ENCODE measurements around the gene FSD1. TPM values are rescaled to one million over a fixed set of nuclear protein-coding genes. Genes with fewer than 3 reads are reported as not detected.

Gene FSD1
- total RNA-seq, 2 experiments from 2014 or later = 0.98 to 1.0 TPM

GRCh38 chr19:4301590-4302242 is 2.7 kb upstream of the FSD1 start:
- H3K27ac Mint-ChIP-seq = peak overlapping the region; percentile 88
- H3K36me3 Mint-ChIP-seq (ENCODE audit: low read depth) = peaks cover 7% of the 10 kb centered on the region
- peaks cover 0 to 3% of the 10 kb centered on the region in 2 experiments for H3K27me3 ChIP-seq (ENCODE audit: control insufficient read depth in 1 of 2, insufficient read depth in 2 of 2, low read length in 2 of 2)
- no peak for TF ChIP-seq CTCF (IDR thresholded peaks at IDR 0.05)
- H3K4me1 ChIP-seq (ENCODE audit: insufficient read depth, low read length) = peaks cover 47% of the 10 kb centered on the region
- peak overlapping the region; percentile 34 to 47 for H3K27ac ChIP-seq (ENCODE audit: low read depth in 1 of 2, low read length in 2 of 2)
- no peaks in the 10 kb centered on the region for H3K9me3 ChIP-seq (ENCODE audit: control insufficient read depth in 1 of 2, insufficient read depth in 1 of 2, low read length in 2 of 2)
- peaks cover 2% of the 10 kb centered on the region for H3K36me3 ChIP-seq (ENCODE audit: insufficient read depth, low read length)
- CTCF ChIA-PET = interaction anchor here (0.6 kb wide), 1 partner anchor 1851 kb away, joined by 3 read pairs; no protein-coding TSS in a partner anchor
- POLR2A ChIA-PET = interaction anchor here (1.0 to 3.8 kb wide), 6 partner anchors 26 to 539 kb away, joined by 3 to 32 read pairs (median 6); partner anchors contain the start of genes MPND and YJU2
- peak overlapping the region; percentile 57 for H3K4me3 ChIP-seq (ENCODE audit: low read length)
- intact Hi-C loops (cut with DNase I, micrococcal nuclease) = loop anchor here (2.0 to 5.0 kb wide), 2 partner anchors 41 kb away; partner anchors contain the start of gene MPND (in 2 of the 2)
- DNase-seq = peak in 2 of 14 experiments; percentile 34 to 35
- H3K9me3 Mint-ChIP-seq = no peaks in the 10 kb centered on the region
- no peaks in the 10 kb centered on the region for H3K27me3 Mint-ChIP-seq
- peaks cover 44% of the 10 kb centered on the region for H3K4me1 Mint-ChIP-seq (ENCODE audit: low read depth)
- peak overlapping the region; percentile 91 for H3K4me3 Mint-ChIP-seq
- ATAC-seq (ENCODE audit: poor library complexity) = peak; percentile 11

GRCh38 chr19:4302243-4302640 is 2.2 kb upstream of the FSD1 start, which contains the start of gene TMIGD2:
TMIGD2 (minus strand) TSS chr19:4302389; CDS start chr19:4302385, 4 bp downstream.
- H3K36me3 ChIP-seq (ENCODE audit: insufficient read depth, low read length) = peaks cover 2% of the 10 kb centered on the region
- POLR2A ChIA-PET = interaction anchor here (0.6 to 3.8 kb wide), 7 partner anchors 12 to 539 kb away, joined by 3 to 32 read pairs (median 4); partner anchors contain the start of genes MPND and YJU2
- Mint-ChIP-seq H3K9me3 (no peaks in the 10 kb centered on the region), H3K27me3 (no peaks in the 10 kb centered on the region), H3K4me3 (peak within 1 kb of the TSS; percentile 91), H3K36me3 (ENCODE audit: low read depth) (peaks cover 7% of the 10 kb centered on the region), H3K27ac (peak within 1 kb of the TSS; percentile 88), H3K4me1 (ENCODE audit: low read depth) (peaks cover 44% of the 10 kb centered on the region)
- H3K27me3 ChIP-seq (ENCODE audit: control insufficient read depth in 1 of 2, insufficient read depth in 2 of 2, low read length in 2 of 2) = peaks cover 0 to 3% of the 10 kb centered on the region in 2 experiments
- peak within 1 kb of the TSS; percentile 34 to 50 for H3K27ac ChIP-seq (ENCODE audit: low read depth in 1 of 2, low read length in 2 of 2)
- peak within 1 kb of the TSS; percentile 57 for H3K4me3 ChIP-seq (ENCODE audit: low read length)
- CTCF ChIA-PET = no interaction called here
- H3K4me1 ChIP-seq (ENCODE audit: insufficient read depth, low read length) = peaks cover 44% of the 10 kb centered on the region
- intact Hi-C loops (cut with DNase I, micrococcal nuclease) = loop anchor here (2.0 to 5.0 kb wide), 2 partner anchors 40 to 41 kb away; partner anchors contain the start of gene MPND (in 2 of the 2)
- peak in 9 of 14 experiments; percentile 16 to 65 (median 42) for DNase-seq
- ATAC-seq (ENCODE audit: poor library complexity) = peak; percentile 46
- no peaks in the 10 kb centered on the region for H3K9me3 ChIP-seq (ENCODE audit: control insufficient read depth in 1 of 2, insufficient read depth in 1 of 2, low read length in 2 of 2)
- TF ChIP-seq CTCF (IDR thresholded peaks at IDR 0.05) = no peak

- intact Hi-C loops (cut with DNase I, micrococcal nuclease) = loop anchor here (2.0 to 5.0 kb wide), 3 partner anchors 23 to 39 kb away; partner anchors contain the start of gene MPND (in 2 of the 2)
- Mint-ChIP-seq H3K4me3 (peak overlapping the region; percentile 56), H3K9me3 (no peaks in the 10 kb centered on the region), H3K27ac (peak overlapping the region; percentile 88), H3K36me3 (ENCODE audit: low read depth) (peaks cover 4% of the 10 kb centered on the region), H3K27me3 (no peaks in the 10 kb centered on the region), H3K4me1 (ENCODE audit: low read depth) (peaks cover 39% of the 10 kb centered on the region)
- ATAC-seq (ENCODE audit: poor library complexity) (no peak), DNase-seq (peak in 3 of 14 experiments; percentile 15 to 28 (median 22))
- no peak for TF ChIP-seq CTCF (IDR thresholded peaks at IDR 0.05)
- H3K4me3 ChIP-seq (ENCODE audit: low read length) = peak overlapping the region; percentile 20
- peaks cover 42% of the 10 kb centered on the region for H3K4me1 ChIP-seq (ENCODE audit: insufficient read depth, low read length)
- no peaks in the 10 kb centered on the region for H3K9me3 ChIP-seq (ENCODE audit: control insufficient read depth in 1 of 2, insufficient read depth in 1 of 2, low read length in 2 of 2)
- peaks cover under 1% of the 10 kb centered on the region for H3K36me3 ChIP-seq (ENCODE audit: insufficient read depth, low read length)
- ChIA-PET CTCF (interaction anchor here (0.7 kb wide), 1 partner anchor 96 kb away, joined by 3 read pairs; the partner anchor contains the start of gene SH3GL1), POLR2A (interaction anchor here (0.9 to 3.8 kb wide), 2 partner anchors 24 to 39 kb away, joined by 3 to 32 read pairs; partner anchors contain the start of gene MPND)
- H3K27ac ChIP-seq (ENCODE audit: low read depth in 1 of 2, low read length in 2 of 2) = no peak overlapping the region
- H3K27me3 ChIP-seq (ENCODE audit: control insufficient read depth in 1 of 2, insufficient read depth in 2 of 2, low read length in 2 of 2) = peaks cover 0 to 3% of the 10 kb centered on the region in 2 experiments
Measured at GRCh38 chr19:4303819-4304537, 420 bp upstream of the FSD1 start.

Data from CD4-positive, alpha-beta T cell (primary cell).